ENCODE measurements around the gene GJA5.

DNA sequence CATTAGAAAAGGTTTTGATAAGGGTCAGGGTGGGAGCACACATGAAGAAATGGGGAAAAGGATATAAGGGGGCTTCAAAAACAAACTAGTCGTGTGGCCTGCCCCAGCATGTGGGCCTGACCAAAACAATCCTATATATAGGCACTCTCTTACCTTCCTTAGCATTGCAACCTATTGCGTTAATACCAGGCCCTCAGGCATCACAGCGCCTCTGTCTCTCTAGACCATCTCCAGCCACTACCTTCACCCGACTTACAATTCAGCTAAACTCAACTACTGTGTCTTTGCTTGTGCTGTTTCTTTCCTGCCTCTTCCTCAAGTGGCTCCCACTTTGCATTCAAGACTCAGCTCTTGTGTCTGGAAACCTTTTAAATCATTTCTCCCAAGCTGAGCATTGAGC lies 47.0 kb upstream of the GJA5 start:
- TF ChIP-seq, protein P1, sequence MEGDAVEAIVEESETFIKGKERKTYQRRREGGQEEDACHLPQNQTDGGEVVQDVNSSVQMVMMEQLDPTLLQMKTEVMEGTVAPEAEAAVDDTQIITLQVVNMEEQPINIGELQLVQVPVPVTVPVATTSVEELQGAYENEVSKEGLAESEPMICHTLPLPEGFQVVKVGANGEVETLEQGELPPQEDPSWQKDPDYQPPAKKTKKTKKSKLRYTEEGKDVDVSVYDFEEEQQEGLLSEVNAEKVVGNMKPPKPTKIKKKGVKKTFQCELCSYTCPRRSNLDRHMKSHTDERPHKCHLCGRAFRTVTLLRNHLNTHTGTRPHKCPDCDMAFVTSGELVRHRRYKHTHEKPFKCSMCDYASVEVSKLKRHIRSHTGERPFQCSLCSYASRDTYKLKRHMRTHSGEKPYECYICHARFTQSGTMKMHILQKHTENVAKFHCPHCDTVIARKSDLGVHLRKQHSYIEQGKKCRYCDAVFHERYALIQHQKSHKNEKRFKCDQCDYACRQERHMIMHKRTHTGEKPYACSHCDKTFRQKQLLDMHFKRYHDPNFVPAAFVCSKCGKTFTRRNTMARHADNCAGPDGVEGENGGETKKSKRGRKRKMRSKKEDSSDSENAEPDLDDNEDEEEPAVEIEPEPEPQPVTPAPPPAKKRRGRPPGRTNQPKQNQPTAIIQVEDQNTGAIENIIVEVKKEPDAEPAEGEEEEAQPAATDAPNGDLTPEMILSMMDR (IDR thresholded peaks at IDR 0.05): no peak
- TF ChIP-seq POLR2A (IDR thresholded peaks at IDR 0.05): no peak

Data from right lobe of liver (tissue), 4 donors.